Astrocyte (in vitro differentiated cells and primary cell): ENCODE measurements around the gene EXOC6B. TPM values are rescaled to one million over a fixed set of nuclear protein-coding genes. Genes with fewer than 3 reads are reported as not detected.

Experiments
- DNase-seq: peaks from one replicate; pipeline ENCODE4 v3.0.0-alpha.2; 2010; ENCODE audit warnings: low read depth
- FAIRE-seq: peaks from 2 replicates; lab custom pipeline; 2011; peaks lifted over from hg19 to GRCh38; lab: Jason Lieb, UNC
- H2AFZ ChIP-seq: 2 replicates; pipeline ENCODE4 v1.6.0; 2012; ENCODE audit warnings: low read depth, low read length, inconsistent platforms
- H3K27ac ChIP-seq: 2 replicates; pipeline ENCODE4 v1.5.1; 2011; ENCODE audit warnings: low read depth, low read length, inconsistent platforms
- H3K27me3 ChIP-seq: 2 replicates; pipeline ENCODE4 v1.6.0; 2011; ENCODE audit warnings: low read length, inconsistent platforms; ENCODE audit not compliant: insufficient read depth
- H3K36me3 ChIP-seq: 2 replicates; pipeline ENCODE4 v1.5.1; 2011; ENCODE audit warnings: low read length, inconsistent platforms; ENCODE audit not compliant: insufficient read depth
- H3K4me1 ChIP-seq: 2 replicates; pipeline ENCODE4 v1.5.1; 2011; ENCODE audit warnings: low read length, inconsistent platforms; ENCODE audit not compliant: insufficient read depth
- H3K4me2 ChIP-seq: 2 replicates; pipeline ENCODE4 v1.6.0; 2012; ENCODE audit warnings: low read length, inconsistent platforms
- H3K4me3 ChIP-seq: 2 replicates; pipeline ENCODE4 v1.5.1; 2011; ENCODE audit warnings: low read depth, mild to moderate bottlenecking, low read length, inconsistent platforms; ENCODE audit not compliant: insufficient read depth
- H3K79me2 ChIP-seq: 2 replicates; pipeline ENCODE4 v1.6.0; 2012; ENCODE audit warnings: mild to moderate bottlenecking, low read length, inconsistent platforms; ENCODE audit not compliant: insufficient read depth
- H3K9ac ChIP-seq: 2 replicates; pipeline ENCODE4 v1.6.0; 2012; ENCODE audit warnings: mild to moderate bottlenecking, low read length, inconsistent platforms
- H3K9me3 ChIP-seq: 2 replicates; pipeline ENCODE4 v1.5.1; 2012; ENCODE audit warnings: low read depth, mild to moderate bottlenecking, low read length, inconsistent platforms; ENCODE audit not compliant: insufficient read depth
- H4K20me1 ChIP-seq: 2 replicates; pipeline ENCODE4 v1.6.0; 2012; ENCODE audit warnings: low read length, inconsistent platforms; ENCODE audit not compliant: insufficient read depth
- H3K27ac Mint-ChIP-seq: one replicate; pipeline ENCODE4 v1.8.0; 2021; ENCODE audit warnings: mild to moderate bottlenecking, mixed read lengths; ENCODE audit not compliant: unreplicated experiment
- H3K27me3 Mint-ChIP-seq: one replicate; pipeline ENCODE4 v1.8.0; 2021; ENCODE audit warnings: low read depth, mixed read lengths; ENCODE audit not compliant: unreplicated experiment
- H3K36me3 Mint-ChIP-seq: one replicate; pipeline ENCODE4 v1.8.0; 2021; ENCODE audit warnings: low read depth, mixed read lengths; ENCODE audit not compliant: unreplicated experiment
- H3K4me1 Mint-ChIP-seq: one replicate; pipeline ENCODE4 v1.8.0; 2021; ENCODE audit warnings: low read depth, mixed read lengths; ENCODE audit not compliant: unreplicated experiment
- H3K4me3 Mint-ChIP-seq: one replicate; pipeline ENCODE4 v1.8.0; 2021; ENCODE audit warnings: mild to moderate bottlenecking, moderate library complexity, mixed read lengths; ENCODE audit not compliant: unreplicated experiment
- H3K9me3 Mint-ChIP-seq: one replicate; pipeline ENCODE4 v1.8.0; 2021; ENCODE audit warnings: mild to moderate bottlenecking, mixed read lengths; ENCODE audit not compliant: unreplicated experiment
- CTCF ChIP-seq: IDR thresholded peaks from 2 replicates; pipeline ENCODE4 v1.5.1; 2011; ENCODE audit warnings: low read depth, mild to moderate bottlenecking, inconsistent platforms, low read length, moderate library complexity; ENCODE audit not compliant: insufficient read depth
- EZH2 ChIP-seq: IDR thresholded peaks from 2 replicates; pipeline ENCODE4 v1.6.1; 2012; ENCODE audit warnings: mild to moderate bottlenecking, low read length, inconsistent platforms; ENCODE audit not compliant: insufficient read depth
- total RNA-seq: library from RNA; stranded (reverse); gene quantifications from 2 replicates; pipeline ENCODE4 v1.2.1, GENCODE V29; 2021

EXOC6B gene
- total RNA-seq, 1 donor from 2014 or later: 31.8 TPM

- no peak for FAIRE-seq
- no peaks in the 10 kb centered on the region for H3K36me3 ChIP-seq
- Mint-ChIP-seq H3K27me3 (no peaks in the 10 kb centered on the region), H3K4me3 (no peak overlapping the region), H3K27ac (no peak overlapping the region), H3K4me1 (peaks cover 24% of the 10 kb centered on the region), H3K9me3 (no peaks in the 10 kb centered on the region), H3K36me3 (peaks cover 3% of the 10 kb centered on the region)
- H3K9me3 ChIP-seq: no peaks in the 10 kb centered on the region
- no peaks in the 10 kb centered on the region for H4K20me1 ChIP-seq
- no peaks in the 10 kb centered on the region for H3K27me3 ChIP-seq
- DNase-seq: peak; percentile 47
- no peak overlapping the region for H3K9ac ChIP-seq
- H3K4me1 ChIP-seq: peaks cover 9% of the 10 kb centered on the region
- H3K27ac ChIP-seq: no peak overlapping the region
- TF ChIP-seq EZH2: no peak
- no peak for TF ChIP-seq CTCF
- no peak overlapping the region for H3K4me3 ChIP-seq
- H3K4me2 ChIP-seq: no peak overlapping the region
- H2AFZ ChIP-seq: no peak overlapping the region
- no peaks in the 10 kb centered on the region for H3K79me2 ChIP-seq
These were observed 106.4 kb downstream of the EXOC6B start for GRCh38 chr2:72719416-72719815.

- Mint-ChIP-seq H3K27me3 (no peaks in the 10 kb centered on the region), H3K9me3 (no peaks in the 10 kb centered on the region), H3K36me3 (peaks cover 3% of the 10 kb centered on the region), H3K27ac (no peak overlapping the region), H3K4me3 (no peak overlapping the region), H3K4me1 (peaks cover 21% of the 10 kb centered on the region)
- DNase-seq (no peak), FAIRE-seq (no peak)
- no peak for TF ChIP-seq EZH2
- no peak for TF ChIP-seq CTCF
- no peak overlapping the region for H3K27ac ChIP-seq
- no peak overlapping the region for H3K4me2 ChIP-seq
- peaks cover 9% of the 10 kb centered on the region for H3K4me1 ChIP-seq
- no peaks in the 10 kb centered on the region for H3K9me3 ChIP-seq
- no peaks in the 10 kb centered on the region for H4K20me1 ChIP-seq
- no peaks in the 10 kb centered on the region for H3K27me3 ChIP-seq
- H3K9ac ChIP-seq: no peak overlapping the region
- H3K4me3 ChIP-seq: no peak overlapping the region
- no peak overlapping the region for H2AFZ ChIP-seq
- H3K36me3 ChIP-seq: no peaks in the 10 kb centered on the region
- H3K79me2 ChIP-seq: no peaks in the 10 kb centered on the region
These were observed 107.0 kb downstream of the EXOC6B start for GRCh38 chr2:72718876-72719275.

GRCh38 chr2:72716601-72717000, 109.2 kb downstream of the EXOC6B start:
- no peak for DNase-seq
- Mint-ChIP-seq H3K4me1 (peaks cover 8% of the 10 kb centered on the region), H3K4me3 (no peak overlapping the region), H3K36me3 (peaks cover 5% of the 10 kb centered on the region), H3K9me3 (no peaks in the 10 kb centered on the region), H3K27me3 (no peaks in the 10 kb centered on the region), H3K27ac (no peak overlapping the region)
- Histone ChIP-seq H3K4me1 (peaks cover 5% of the 10 kb centered on the region), H3K27me3 (no peaks in the 10 kb centered on the region), H3K27ac (no peak overlapping the region), H3K36me3 (no peaks in the 10 kb centered on the region), H3K9me3 (no peaks in the 10 kb centered on the region), H3K4me3 (no peak overlapping the region), H2AFZ (no peak overlapping the region), H3K4me2 (no peak overlapping the region), H3K79me2 (no peaks in the 10 kb centered on the region), H3K9ac (no peak overlapping the region), H4K20me1 (peaks cover 2% of the 10 kb centered on the region)
- no peak for TF ChIP-seq CTCF
- no peak for TF ChIP-seq EZH2
- no peak for FAIRE-seq
